ENCODE results near the gene IRF2. TPM values are rescaled to one million over a fixed set of nuclear protein-coding genes. Genes with fewer than 3 reads are reported as not detected.

Gene IRF2
- total and polyA plus RNA-seq, 2 of the 8 experiments (the other 6 are each of a cell fraction or from before 2014, with no cell fraction given), result 13.8 to 17.0 TPM

GRCh38 chr4:184452740-184453139, 21.6 kb downstream of the IRF2 start:
- Histone ChIP-seq H2AK5ac (ENCODE audit: low read depth, low read length) (no peak overlapping the region), H2BK12ac (ENCODE audit: low read depth, low read length) (no peak overlapping the region), H2BK15ac (ENCODE audit: low read length) (no peak overlapping the region), H3K9me3 (ENCODE audit: insufficient read depth in 2 of 2, low read depth in 1 of 2, low read length in 1 of 2) (no peaks in the 10 kb centered on the region), H4K5ac (ENCODE audit: insufficient read length, low read depth, low read length) (no peak overlapping the region), H2BK20ac (ENCODE audit: low read length) (no peak overlapping the region), H3K14ac (ENCODE audit: insufficient read length) (no peak overlapping the region), H2BK5ac (ENCODE audit: low read depth, low read length) (no peak overlapping the region), H3K27ac (ENCODE audit: low read depth, low read length) (no peak overlapping the region), H3K36me3 (ENCODE audit: control insufficient read depth in 2 of 4, insufficient read depth in 4 of 4, low read length in 3 of 4) (no peaks in the 10 kb centered on the region), H3K56ac (replicated peaks; ENCODE audit: insufficient read length, low read depth, low read length) (no peak overlapping the region), H4K8ac (ENCODE audit: extremely low read depth, insufficient read depth, low read length) (no peak overlapping the region), H3K79me2 (ENCODE audit: control insufficient read depth in 1 of 2, insufficient read depth in 2 of 2, low read length in 2 of 2) (peaks cover 0 to 94% of the 10 kb centered on the region in 2 experiments; a peak in 3 of 4 replicates), H3K4me1 (replicated peaks in 1 of 4; ENCODE audit: control insufficient read depth in 3 of 4, insufficient read depth in 4 of 4, low read length in 3 of 4) (peaks cover 11 to 31% (median 22%) of the 10 kb centered on the region in 4 experiments), H2AFZ (ENCODE audit: low read length) (no peak overlapping the region), H4K20me1 (replicated peaks in 1 of 2; ENCODE audit: control insufficient read depth in 1 of 2, insufficient read depth in 2 of 2, low read length in 2 of 2) (peaks cover 3 to 6% of the 10 kb centered on the region in 2 experiments), H3K23ac (ENCODE audit: insufficient read length) (no peak overlapping the region), H3K4me2 (ENCODE audit: insufficient read depth in 1 of 2, low read depth in 2 of 2, low read length in 2 of 2) (no peak overlapping the region; a peak in 1 of 4 replicates), H3K79me1 (ENCODE audit: low read depth, low read length) (peaks cover 2% of the 10 kb centered on the region; the same call in 1 of the 2 replicates), H3K4ac (replicated peaks; ENCODE audit: insufficient read length, low read depth, low read length) (no peak overlapping the region), H3K4me3 (ENCODE audit: extremely low read depth in 1 of 4, insufficient read depth in 2 of 4, low read depth in 3 of 4, low read length in 4 of 4) (no peak overlapping the region), H4K91ac (replicated peaks; ENCODE audit: insufficient read length, low read length) (no peak overlapping the region), H3K18ac (ENCODE audit: extremely low read depth, low read length) (no peak overlapping the region), H3K23me2 (ENCODE audit: low read depth, low read length) (no peaks in the 10 kb centered on the region), H2BK120ac (replicated peaks; ENCODE audit: low read depth, low read length) (no peak overlapping the region), H3K27me3 (replicated peaks in 1 of 4; ENCODE audit: control insufficient read depth in 3 of 4, extremely low read depth in 1 of 4, insufficient read depth in 3 of 4, low read length in 3 of 4) (no peaks in the 10 kb centered on the region), H3K9ac (replicated peaks in 1 of 4; ENCODE audit: extremely low read depth in 1 of 4, low read depth in 3 of 4, low read length in 3 of 4) (no peak overlapping the region)
- TF ChIP-seq ZNF274 (IDR thresholded peaks at IDR 0.05; ENCODE audit: borderline replicate concordance, extremely low read depth, low read length) (no peak), POLR2A (IDR thresholded peaks at IDR 0.05; ENCODE audit: control extremely low read depth in 1 of 2, low read depth in 2 of 2, low read length in 2 of 2) (no peak), RFX5 (IDR thresholded peaks at IDR 0.05; ENCODE audit: borderline replicate concordance, low read depth, low read length) (no peak), SUZ12 (IDR thresholded peaks at IDR 0.05; ENCODE audit: low read length) (no peak), CHD1 (IDR thresholded peaks at IDR 0.05; ENCODE audit: low read depth, low read length) (no peak), POU5F1 (IDR thresholded peaks at IDR 0.05; ENCODE audit: low read depth, low read length) (no peak), BCL11A (IDR thresholded peaks at IDR 0.05; ENCODE audit: low read depth in 2 of 2, low read length in 2 of 2) (no peak), SP2 (IDR thresholded peaks at IDR 0.05; ENCODE audit: low read length) (no peak)
- TF ChIP-seq, protein P1, sequence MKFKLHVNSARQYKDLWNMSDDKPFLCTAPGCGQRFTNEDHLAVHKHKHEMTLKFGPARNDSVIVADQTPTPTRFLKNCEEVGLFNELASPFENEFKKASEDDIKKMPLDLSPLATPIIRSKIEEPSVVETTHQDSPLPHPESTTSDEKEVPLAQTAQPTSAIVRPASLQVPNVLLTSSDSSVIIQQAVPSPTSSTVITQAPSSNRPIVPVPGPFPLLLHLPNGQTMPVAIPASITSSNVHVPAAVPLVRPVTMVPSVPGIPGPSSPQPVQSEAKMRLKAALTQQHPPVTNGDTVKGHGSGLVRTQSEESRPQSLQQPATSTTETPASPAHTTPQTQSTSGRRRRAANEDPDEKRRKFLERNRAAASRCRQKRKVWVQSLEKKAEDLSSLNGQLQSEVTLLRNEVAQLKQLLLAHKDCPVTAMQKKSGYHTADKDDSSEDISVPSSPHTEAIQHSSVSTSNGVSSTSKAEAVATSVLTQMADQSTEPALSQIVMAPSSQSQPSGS (IDR thresholded peaks at IDR 0.05; ENCODE audit: low read length), result no peak
- DNase-seq (ENCODE audit: low read depth in 1 of 2, low spot score in 2 of 2) (no peak), FAIRE-seq (no peak)
- ChIA-PET CTCF (ENCODE audit: partially characterized antibody) (interaction anchor here (0.7 to 1.2 kb wide), 3 partner anchors 13 to 88 kb away, joined by 3 to 5 read pairs (median 3); no protein-coding TSS in a partner anchor), POLR2A (ENCODE audit: partially characterized antibody) (no interaction called here)
